Measurements from ENCODE around the gene AP2S1. TPM values are rescaled to one million over a fixed set of nuclear protein-coding genes. Genes with fewer than 3 reads are reported as not detected.

Gene AP2S1
- total and polyA plus RNA-seq, 2 of the 8 experiments (the other 6 are each of a cell fraction or from before 2014, with no cell fraction given), result 195 to 211 TPM

GRCh38 chr19:46868025-46868802 lies 17.6 kb upstream of the AP2S1 start (continued):
- TF ChIP-seq MAX (IDR thresholded peaks at IDR 0.05), result no peak
- no peak for TF ChIP-seq SAP30 (IDR thresholded peaks at IDR 0.05; ENCODE audit: insufficient read depth, insufficient replicate concordance, low read length)
- no peak for TF ChIP-seq FOSL1 (IDR thresholded peaks at IDR 0.05; ENCODE audit: insufficient read depth, low read depth, low read length)
- no peak for TF ChIP-seq RAD21 (IDR thresholded peaks at IDR 0.05 in 1 of 2, conservative IDR thresholded peaks at IDR 0.05 in 1 of 2; ENCODE audit: low read depth in 2 of 2, low read length in 2 of 2)
- TF ChIP-seq TCF12 (IDR thresholded peaks at IDR 0.05; ENCODE audit: low read depth, low read length), result no peak
- TF ChIP-seq ASH2L (IDR thresholded peaks at IDR 0.05; ENCODE audit: low read length), result no peak
- TF ChIP-seq EP300 (IDR thresholded peaks at IDR 0.05; ENCODE audit: borderline replicate concordance in 1 of 2, low read depth in 2 of 2, low read length in 2 of 2), result no peak
- TF ChIP-seq SIN3A (conservative IDR thresholded peaks at IDR 0.05 in 1 of 2, IDR thresholded peaks at IDR 0.05 in 1 of 2; ENCODE audit: low read depth in 1 of 2, low read length in 2 of 2), result no peak
- no peak for TF ChIP-seq KDM5A (IDR thresholded peaks at IDR 0.05; ENCODE audit: low read length)

Data from H1 (cell line).